Esophagus (tissue), 2 donors: ENCODE measurements around the gene PGK2. TPM values are rescaled to one million over a fixed set of nuclear protein-coding genes. Genes with fewer than 3 reads are reported as not detected.

Source experiments
- H3K27ac ChIP-seq, 2 donors: one replicate each; pipeline ENCODE4 v1.5.1; 2013; ENCODE audit warnings: low read depth in 2 of 2, mild to moderate bottlenecking in 2 of 2, inconsistent platforms in 1 of 2, low read length in 1 of 2, moderate library complexity in 1 of 2
- H3K27me3 ChIP-seq, 2 donors: one replicate each; pipeline ENCODE4 v1.6.1; 2013; ENCODE audit warnings: low read length in 2 of 2, control low read depth in 1 of 2, mild to moderate bottlenecking in 1 of 2; ENCODE audit not compliant: insufficient read depth in 2 of 2, control insufficient read depth in 1 of 2
- H3K36me3 ChIP-seq, 2 donors: one replicate each; pipeline ENCODE4 v1.6.1; 2013; ENCODE audit warnings: low read length in 1 of 2; ENCODE audit not compliant: control insufficient read depth in 2 of 2, insufficient read depth in 2 of 2
- H3K4me1 ChIP-seq, 2 donors: one replicate each; pipeline ENCODE4 v1.6.1; 2013; ENCODE audit warnings: low read length in 1 of 2; ENCODE audit not compliant: control insufficient read depth in 2 of 2, insufficient read depth in 2 of 2
- H3K4me3 ChIP-seq, 2 donors: one replicate each; pipeline ENCODE4 v1.5.1; 2013; ENCODE audit warnings: low read length in 2 of 2, mild to moderate bottlenecking in 2 of 2, low read depth in 1 of 2, moderate library complexity in 1 of 2
- H3K9me3 ChIP-seq, 2 donors: one replicate each; pipeline ENCODE4 v1.6.1; 2013; ENCODE audit warnings: mild to moderate bottlenecking in 2 of 2, low read depth in 1 of 2, low read length in 1 of 2, moderate library complexity in 1 of 2; ENCODE audit not compliant: control insufficient read depth in 2 of 2, insufficient read depth in 1 of 2
- WGBS, 2 donors: extraction: QIAGEN DNeasy Blood & Tissue Kit; methylation state at CpG; one replicate each; pipeline ENCODE4 v1.1.7; 2013; 5-methylcytosine and 5-hydroxymethylcytosine counted together
- polyA plus RNA-seq, 2 donors: library from polyadenylated mRNA; stranded (reverse); fragments of 200-250 nt; gene quantifications; one replicate each; pipeline ENCODE4 v1.2.3, GENCODE V29; 2013
- donor health status: healthy with polysubstance abuse.
- donor health status: Bipolar disorder and iron deficiency.

Gene PGK2
- polyA plus RNA-seq, 2 donors: not detected

GRCh38 chr6:49744259-49744658 lies 42.8 kb downstream of the PGK2 start, which contains the start of gene CRISP3:
TSS of gene CRISP3 (minus strand) at chr6:49744388. CDS start at chr6:49744367, 21 bp downstream.
- Histone ChIP-seq H3K4me3 (peak within 1 kb of the TSS in 1 of 2 donors; percentile 45), H3K4me1 (no peaks in the 10 kb centered on the region)
- 21 to 31% methylated on average over 1 of the region's 1 CpG for WGBS, 2 donors

GRCh38 chr6:49743429-49743828 lies 43.7 kb downstream of the PGK2 start:
- no peaks in the 10 kb centered on the region for H3K36me3 ChIP-seq
- H3K4me3 ChIP-seq: peak overlapping the region in 1 of 2 donors; percentile 45
- WGBS, 2 donors: 84 to 86% methylated on average over 4 of the region's 4 CpGs
- no peaks in the 10 kb centered on the region for H3K4me1 ChIP-seq
- H3K9me3 ChIP-seq: no peaks in the 10 kb centered on the region
- H3K27me3 ChIP-seq: no peaks in the 10 kb centered on the region
- no peak overlapping the region for H3K27ac ChIP-seq

More at GRCh38 chr6:49744259-49744658, 42.8 kb downstream of the PGK2 start, which contains the start of gene CRISP3:
- no peaks in the 10 kb centered on the region for H3K36me3 ChIP-seq
- H3K27me3 ChIP-seq: no peaks in the 10 kb centered on the region
- H3K27ac ChIP-seq: no peak within 1 kb of the TSS
- no peaks in the 10 kb centered on the region for H3K9me3 ChIP-seq

GRCh38 chr6:49739423-49739822 lies 47.7 kb downstream of the PGK2 start:
- H3K4me3 ChIP-seq: peak overlapping the region in 1 of 2 donors; percentile 3
- no peaks in the 10 kb centered on the region for H3K27me3 ChIP-seq
- H3K4me1 ChIP-seq: no peaks in the 10 kb centered on the region
- H3K27ac ChIP-seq: no peak overlapping the region
- 66 to 69% methylated on average over 2 of the region's 2 CpGs for WGBS, 2 donors
- H3K9me3 ChIP-seq: no peaks in the 10 kb centered on the region
- no peaks in the 10 kb centered on the region for H3K36me3 ChIP-seq

- H3K36me3 ChIP-seq: no peaks in the 10 kb centered on the region
- H3K27me3 ChIP-seq: no peaks in the 10 kb centered on the region
- H3K9me3 ChIP-seq: no peaks in the 10 kb centered on the region
- 57 to 58% methylated on average over 4 of the region's 4 CpGs for WGBS, 2 donors
- no peak overlapping the region for H3K4me3 ChIP-seq
- no peaks in the 10 kb centered on the region for H3K4me1 ChIP-seq
- H3K27ac ChIP-seq: no peak overlapping the region
These were observed 51.0 kb downstream of the PGK2 start for GRCh38 chr6:49736017-49736508.

Other genes with a start within 250 kb of the PGK2 start
- 1 to 10 TPM; 4.9 to 9.7 TPM for gene C6orf141, start 236.6 kb downstream of the PGK2 start, polyA plus RNA-seq
- gene RHAG, start 150.4 kb downstream of the PGK2 start, polyA plus RNA-seq: under 1 TPM; 0.05 to 0.06 TPM
- gene CRISP2, start 73.7 kb downstream of the PGK2 start, polyA plus RNA-seq: 1 to 10 TPM; 1.0 to 3.1 TPM
- 100 to 1,000 TPM; 144 to 176 TPM for gene CRISP3, start 42.9 kb downstream of the PGK2 start, polyA plus RNA-seq
- not detected for gene CRISP1, start 79.2 kb upstream of the PGK2 start, polyA plus RNA-seq
- not detected for gene DEFB114, start 176.9 kb upstream of the PGK2 start, polyA plus RNA-seq
- not detected for gene DEFB113, start 182.3 kb upstream of the PGK2 start, polyA plus RNA-seq
- not detected for gene DEFB110, start 234.7 kb upstream of the PGK2 start, polyA plus RNA-seq